Mesothelial cell of epicardium (in vitro differentiated cells): ENCODE data around the gene UFM1. TPM values are rescaled to one million over a fixed set of nuclear protein-coding genes. Genes with fewer than 3 reads are reported as not detected.
"Not testable (repeated sequence)": the region's sequence is repeated elsewhere in the genome, so short reads cannot be mapped to it uniquely, and the experiment has no call there.

ENCODE experiments used
- DNase-seq, 2 experiments: peaks; one replicate each; pipeline ENCODE4 v3.0.0; 2021; ENCODE audit warnings: low spot score in 2 of 2; ENCODE audit not compliant: unreplicated experiment in 2 of 2
- H3K27ac Mint-ChIP-seq: 2 replicates; pipeline ENCODE4 v1.8.0; 2021; ENCODE audit warnings: mixed read lengths
- H3K27me3 Mint-ChIP-seq: 2 replicates; pipeline ENCODE4 v1.8.0; 2021; ENCODE audit warnings: low read depth, mixed read lengths
- H3K36me3 Mint-ChIP-seq: 2 replicates; pipeline ENCODE4 v1.8.0; 2021; ENCODE audit warnings: mixed read lengths
- H3K4me1 Mint-ChIP-seq: 2 replicates; pipeline ENCODE4 v1.8.0; 2021; ENCODE audit warnings: mixed read lengths
- H3K4me3 Mint-ChIP-seq: 2 replicates; pipeline ENCODE4 v1.8.0; 2021; ENCODE audit warnings: mild to moderate bottlenecking, moderate library complexity, mixed read lengths
- H3K9me3 Mint-ChIP-seq: 2 replicates; pipeline ENCODE4 v1.8.0; 2021; ENCODE audit warnings: mixed read lengths
- CTCF ChIP-seq: fragments of 200-600 bp; sonication (generic); IDR thresholded peaks from one replicate; pipeline ENCODE4 v1.5.0; 2021; ENCODE audit warnings: antibody characterized with exemption; ENCODE audit not compliant: unreplicated experiment
- total RNA-seq: library from RNA; stranded (reverse); gene quantifications from 3 replicates; pipeline ENCODE4 v1.2.1, GENCODE V29; 2021

Gene UFM1
- total RNA-seq, 1 donor from 2014 or later: 59.7 TPM

GRCh38 chr13:38366954-38367645 lies 17.4 kb downstream of the UFM1 start:
- peaks cover 7% of the 10 kb centered on the region for H3K36me3 Mint-ChIP-seq
- H3K4me1 Mint-ChIP-seq: no peaks in the 10 kb centered on the region

GRCh38 chr13:38369058-38369457 lies 19.4 kb downstream of the UFM1 start:
- Mint-ChIP-seq H3K9me3 (peaks cover 17% of the 10 kb centered on the region), H3K4me3 (no peak overlapping the region), H3K4me1 (peaks cover 9% of the 10 kb centered on the region), H3K27me3 (no peaks in the 10 kb centered on the region), H3K36me3 (no peaks in the 10 kb centered on the region), H3K27ac (no peak overlapping the region)
- DNase-seq: no peak
- no peak for TF ChIP-seq CTCF

More at GRCh38 chr13:38366954-38367645, 17.4 kb downstream of the UFM1 start:
- DNase-seq: no peak
- Mint-ChIP-seq H3K27ac (no peak overlapping the region), H3K4me3 (no peak overlapping the region), H3K27me3 (no peaks in the 10 kb centered on the region), H3K9me3 (peaks cover 21% of the 10 kb centered on the region)
- no peak for TF ChIP-seq CTCF

- H3K27me3 Mint-ChIP-seq, H3K4me1 Mint-ChIP-seq, H3K27ac Mint-ChIP-seq, H3K36me3 Mint-ChIP-seq, H3K4me3 Mint-ChIP-seq, DNase-seq: not testable (repeated sequence)
- H3K9me3 Mint-ChIP-seq: peaks cover 17% of the 10 kb centered on the region
Observed at GRCh38 chr13:38370096-38370495, 20.4 kb downstream of the UFM1 start.

- H3K4me1 Mint-ChIP-seq: peaks cover 9% of the 10 kb centered on the region
- H3K36me3 Mint-ChIP-seq: no peaks in the 10 kb centered on the region
- DNase-seq: no peak
Observed at GRCh38 chr13:38372820-38373383, 23.3 kb downstream of the UFM1 start.

GRCh38 chr13:38376546-38376945 lies 26.9 kb downstream of the UFM1 start:
- Mint-ChIP-seq H3K36me3 (no peaks in the 10 kb centered on the region), H3K27me3 (no peaks in the 10 kb centered on the region), H3K4me1 (peaks cover 9% of the 10 kb centered on the region), H3K27ac (no peak overlapping the region), H3K4me3 (no peak overlapping the region), H3K9me3 (peaks cover 7% of the 10 kb centered on the region)
- no peak for DNase-seq
- TF ChIP-seq CTCF: no peak

More at GRCh38 chr13:38372820-38373383, 23.3 kb downstream of the UFM1 start:
- Mint-ChIP-seq H3K4me3 (no peak overlapping the region), H3K27me3 (no peaks in the 10 kb centered on the region), H3K27ac (peak overlapping the region; percentile 32), H3K9me3 (peaks cover 22% of the 10 kb centered on the region)
- no peak for TF ChIP-seq CTCF

GRCh38 chr13:38381890-38382289 lies 32.2 kb downstream of the UFM1 start:
- Mint-ChIP-seq H3K4me1 (peaks cover 4% of the 10 kb centered on the region), H3K27ac (no peak overlapping the region), H3K4me3 (no peak overlapping the region), H3K9me3 (no peaks in the 10 kb centered on the region), H3K36me3 (no peaks in the 10 kb centered on the region), H3K27me3 (no peaks in the 10 kb centered on the region)
- no peak for TF ChIP-seq CTCF
- no peak for DNase-seq
